Activated naive CD4-positive, alpha-beta T cell treated with anti-CD3 and anti-CD28 coated beads, Interleukin-2, amount 10 ng/mL, durations not matched to agents 7 days and 5 days (primary cell): ENCODE data around the gene NUP205.
A peak's percentile ranks its signal among the peaks of the same experiment; 100 is the strongest.

Experiments used
- CTCF ChIA-PET: fragments of 350-600 bp; sonication (Branson Sonifier 250); formaldehyde crosslinking; loops from one replicate; lab custom pipeline; 2021; ENCODE audit warnings: antibody characterized with exemption; lab: Charles Lee
- DNase-seq: peaks from one replicate; pipeline ENCODE4 v3.0.0-alpha.2; 2020
- H3K27ac Mint-ChIP-seq: one replicate; pipeline ENCODE4 v1.8.0; 2021; ENCODE audit warnings: mild to moderate bottlenecking, moderate library complexity, mixed read lengths
- H3K27me3 Mint-ChIP-seq: one replicate; pipeline ENCODE4 v1.8.0; 2021; ENCODE audit warnings: mild to moderate bottlenecking, mixed read lengths
- H3K36me3 Mint-ChIP-seq: one replicate; pipeline ENCODE4 v1.8.0; 2021; ENCODE audit warnings: mixed read lengths
- H3K4me1 Mint-ChIP-seq: one replicate; pipeline ENCODE4 v1.8.0; 2021; ENCODE audit warnings: mixed read lengths
- H3K4me3 Mint-ChIP-seq: one replicate; pipeline ENCODE4 v1.8.0; 2021; ENCODE audit warnings: mild to moderate bottlenecking, moderate library complexity, mixed read lengths
- H3K9me3 Mint-ChIP-seq: one replicate; pipeline ENCODE4 v1.8.0; 2021; ENCODE audit warnings: mixed read lengths

Gene NUP205

DNA sequence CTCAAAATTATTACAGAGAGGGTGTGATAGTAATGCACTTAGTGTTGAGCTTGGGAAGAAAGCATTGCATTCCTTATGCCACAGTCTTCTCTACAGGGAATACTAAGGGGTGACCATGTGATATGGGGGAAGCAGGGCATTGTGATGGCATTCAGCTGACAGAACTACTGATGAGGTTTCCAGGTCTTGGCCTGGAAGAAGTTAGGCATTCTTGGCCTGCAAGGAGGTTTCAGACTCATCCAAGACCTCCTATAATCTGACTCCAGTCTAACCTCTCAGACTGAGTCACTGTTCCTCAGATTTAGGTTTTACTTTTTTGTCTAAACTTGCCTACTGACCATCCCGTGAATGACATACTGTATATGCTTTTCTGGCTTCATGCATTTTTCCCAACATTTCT lies 112.5 kb downstream of the NUP205 start:
- Mint-ChIP-seq H3K36me3 (peaks cover 29% of the 10 kb centered on the region), H3K27ac (no peak overlapping the region), H3K9me3 (no peaks in the 10 kb centered on the region), H3K4me1 (peaks cover 10% of the 10 kb centered on the region), H3K27me3 (no peaks in the 10 kb centered on the region), H3K4me3 (no peak overlapping the region)
- CTCF ChIA-PET, result interaction anchor here (0.6 to 1.2 kb wide), 3 partner anchors 12 to 440 kb away, joined by 3 read pairs; no protein-coding TSS in a partner anchor
- DNase-seq, result no peak

DNA sequence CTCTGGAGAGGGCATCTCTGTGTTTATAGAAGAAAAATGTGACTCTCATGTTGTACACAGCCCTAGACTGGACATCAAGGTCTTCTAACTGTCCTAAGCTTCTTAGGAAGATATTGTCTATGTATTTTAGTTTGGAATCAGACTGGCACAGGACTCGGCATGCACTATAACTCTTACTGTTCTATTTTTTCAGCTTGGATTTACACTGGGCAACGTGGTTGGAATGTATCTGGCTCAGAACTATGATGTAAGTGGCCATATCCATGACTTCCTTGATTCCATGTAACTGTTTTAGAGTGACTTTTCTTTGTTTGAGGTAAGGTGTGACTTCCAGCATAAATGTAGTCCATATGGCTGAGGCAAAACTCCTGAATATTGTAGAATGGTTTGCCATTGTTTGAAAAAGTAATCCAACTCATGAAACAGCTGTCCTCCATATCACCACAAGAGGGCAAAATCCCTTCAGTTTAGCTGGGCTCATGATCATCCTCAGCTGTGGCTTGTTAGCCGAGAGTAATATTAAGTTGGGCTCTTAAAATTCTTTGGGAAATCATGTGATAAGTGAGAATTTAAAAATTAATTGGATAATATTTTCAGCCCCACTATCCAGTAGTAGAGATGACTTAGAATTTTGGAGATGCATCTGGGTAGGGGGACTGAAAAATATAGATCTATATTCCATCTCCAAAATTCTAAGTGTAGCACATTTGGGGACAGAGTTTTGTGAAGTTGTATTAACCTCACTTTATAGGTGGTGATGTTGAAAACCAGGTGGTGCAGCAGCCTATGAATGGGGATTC lies 115.0 kb downstream of the NUP205 start:
- Mint-ChIP-seq H3K4me3 (no peak overlapping the region), H3K9me3 (no peaks in the 10 kb centered on the region), H3K27me3 (no peaks in the 10 kb centered on the region), H3K4me1 (peaks cover 6% of the 10 kb centered on the region), H3K36me3 (peaks cover 28% of the 10 kb centered on the region), H3K27ac (peak overlapping the region; percentile 45)
- CTCF ChIA-PET, result interaction anchor here (0.6 to 5.3 kb wide), 12 partner anchors 10 to 1954 kb away, joined by 3 to 39 read pairs (median 4); partner anchors contain the start of gene STMP1
- DNase-seq, result no peak

DNA sequence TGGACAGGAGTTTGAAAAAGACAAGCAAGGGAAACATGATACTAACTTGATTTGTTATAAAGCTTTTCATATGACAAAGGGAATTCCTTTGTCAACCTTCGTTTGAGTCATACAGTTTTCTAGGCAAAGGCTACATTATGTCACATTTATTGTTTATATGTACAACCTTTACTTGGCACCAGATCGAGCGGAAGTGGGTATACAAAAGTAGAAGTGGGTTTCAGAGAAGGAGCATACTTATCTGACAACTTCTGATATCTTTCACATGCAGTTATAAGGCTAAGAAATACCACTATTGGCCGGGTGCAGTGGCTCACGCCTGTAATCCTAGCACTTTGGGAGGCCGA lies 115.6 kb downstream of the NUP205 start:
- H3K9me3 Mint-ChIP-seq, result no peaks in the 10 kb centered on the region
- H3K27me3 Mint-ChIP-seq, result no peaks in the 10 kb centered on the region
- CTCF ChIA-PET, result interaction anchor here (0.6 to 5.3 kb wide), 11 partner anchors 9 to 1953 kb away, joined by 3 to 39 read pairs (median 4); partner anchors contain the start of gene STMP1
- no peak for DNase-seq
- no peak overlapping the region for H3K4me3 Mint-ChIP-seq
- H3K27ac Mint-ChIP-seq, result no peak overlapping the region
- H3K36me3 Mint-ChIP-seq, result peaks cover 24% of the 10 kb centered on the region
- H3K4me1 Mint-ChIP-seq, result peaks cover 6% of the 10 kb centered on the region

DNA sequence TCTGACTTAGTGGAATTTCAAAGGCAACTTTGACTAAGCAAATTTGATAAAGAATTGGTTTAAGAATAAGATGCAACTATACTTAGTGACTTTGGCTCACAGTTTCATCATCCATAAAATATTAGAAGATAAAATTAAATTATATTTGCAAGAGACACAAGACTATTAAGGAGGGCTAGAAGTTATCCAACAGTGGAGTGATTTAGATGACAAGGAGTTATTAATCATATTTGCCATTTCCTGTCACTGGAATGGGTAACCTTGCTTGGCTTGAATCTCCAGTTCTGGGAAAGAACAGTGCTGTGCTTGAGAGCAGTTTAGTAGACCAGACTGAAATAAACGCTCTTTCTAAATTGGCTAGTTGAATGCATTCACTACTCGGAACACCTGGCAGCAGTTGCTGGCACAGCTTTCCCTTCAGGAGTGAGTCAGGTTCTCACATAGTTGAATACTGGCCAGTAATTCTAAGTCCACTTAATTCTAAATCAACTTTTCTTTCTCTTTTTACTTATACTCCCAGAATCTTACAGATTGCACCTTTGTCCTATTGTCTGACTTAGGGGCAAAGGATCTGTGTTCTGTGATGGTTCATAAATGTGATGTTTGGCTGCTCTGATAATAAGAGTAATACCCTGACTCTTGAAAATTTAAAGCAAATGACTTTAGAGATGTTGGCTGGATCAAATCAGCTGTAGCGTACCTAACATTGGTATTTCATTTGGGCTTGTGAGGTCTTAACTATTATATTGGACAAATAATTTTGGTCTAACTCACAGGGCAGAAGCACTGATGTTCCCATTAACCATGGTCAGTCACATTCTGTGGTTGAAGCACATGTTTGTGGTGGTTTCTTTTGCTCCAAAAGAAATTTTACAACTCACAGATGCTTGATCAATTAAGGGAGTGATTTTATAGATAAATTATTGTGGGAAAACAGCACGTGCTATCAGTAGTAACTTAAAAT lies 121.2 kb downstream of the NUP205 start:
- Mint-ChIP-seq H3K36me3 (peaks cover 12% of the 10 kb centered on the region), H3K4me1 (peaks cover 24% of the 10 kb centered on the region)
- CTCF ChIA-PET, result no interaction called here

DNA sequence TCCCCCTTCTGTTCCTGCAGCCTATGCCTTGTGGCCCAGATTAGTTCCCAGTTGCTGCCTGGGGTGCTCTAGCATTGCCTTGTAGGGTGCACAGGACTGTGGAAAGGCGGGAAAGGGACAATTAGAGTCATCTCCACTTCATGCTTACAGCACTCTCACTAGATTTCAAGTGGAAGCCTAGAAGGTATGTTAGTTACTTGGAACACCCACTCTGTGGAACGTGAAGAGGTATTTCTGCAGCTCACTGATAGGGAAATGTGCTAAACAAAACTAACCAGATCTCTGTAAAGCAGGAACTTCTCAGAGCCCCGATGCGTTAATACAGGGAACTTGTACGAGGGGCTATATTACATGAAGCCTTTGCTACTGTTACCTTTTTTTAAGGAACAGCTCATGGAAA lies 124.0 kb downstream of the NUP205 start:
- no peak overlapping the region for H3K4me3 Mint-ChIP-seq
- no peaks in the 10 kb centered on the region for H3K9me3 Mint-ChIP-seq
- H3K4me1 Mint-ChIP-seq, result peaks cover 24% of the 10 kb centered on the region
- H3K36me3 Mint-ChIP-seq, result peaks cover 4% of the 10 kb centered on the region
- no peak for DNase-seq
- no peak overlapping the region for H3K27ac Mint-ChIP-seq
- no peaks in the 10 kb centered on the region for H3K27me3 Mint-ChIP-seq
- CTCF ChIA-PET, result interaction anchor here (1.2 to 4.3 kb wide), 3 partner anchors 9 to 14 kb away, joined by 3 to 23 read pairs (median 3); no protein-coding TSS in a partner anchor

More for the DNA sequence above, 121.2 kb downstream of the NUP205 start:
- no peaks in the 10 kb centered on the region for H3K27me3 Mint-ChIP-seq
- H3K4me3 Mint-ChIP-seq, result no peak overlapping the region
- no peaks in the 10 kb centered on the region for H3K9me3 Mint-ChIP-seq
- no peak overlapping the region for H3K27ac Mint-ChIP-seq
- DNase-seq, result no peak

DNA sequence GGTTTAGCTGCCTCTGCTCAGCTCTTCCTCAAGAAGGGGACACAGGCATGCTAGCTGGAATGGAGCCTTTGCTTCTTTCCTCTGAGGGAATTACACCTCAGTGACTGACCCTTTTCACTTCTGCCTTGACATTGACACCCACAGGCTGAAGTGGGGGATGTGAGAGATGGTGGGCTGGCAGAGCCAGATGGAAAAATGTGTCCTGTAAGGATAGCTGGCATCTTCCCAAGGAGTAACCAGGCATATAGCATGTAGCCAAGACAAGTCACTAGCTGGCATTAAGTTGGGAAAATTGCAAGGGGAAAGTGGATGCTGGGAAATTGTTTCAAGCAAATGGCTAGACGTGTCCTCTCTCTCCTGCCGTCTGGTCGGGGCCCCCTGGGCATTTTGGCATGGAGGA lies 124.5 kb downstream of the NUP205 start:
- no peaks in the 10 kb centered on the region for H3K9me3 Mint-ChIP-seq
- CTCF ChIA-PET, result interaction anchor here (0.6 to 4.3 kb wide), 4 partner anchors 10 to 319 kb away, joined by 3 to 23 read pairs (median 3); no protein-coding TSS in a partner anchor
- peaks cover 24% of the 10 kb centered on the region for H3K4me1 Mint-ChIP-seq
- H3K36me3 Mint-ChIP-seq, result peaks cover under 1% of the 10 kb centered on the region
- no peak for DNase-seq
- H3K4me3 Mint-ChIP-seq, result no peak overlapping the region
- H3K27ac Mint-ChIP-seq, result no peak overlapping the region
- no peaks in the 10 kb centered on the region for H3K27me3 Mint-ChIP-seq

DNA sequence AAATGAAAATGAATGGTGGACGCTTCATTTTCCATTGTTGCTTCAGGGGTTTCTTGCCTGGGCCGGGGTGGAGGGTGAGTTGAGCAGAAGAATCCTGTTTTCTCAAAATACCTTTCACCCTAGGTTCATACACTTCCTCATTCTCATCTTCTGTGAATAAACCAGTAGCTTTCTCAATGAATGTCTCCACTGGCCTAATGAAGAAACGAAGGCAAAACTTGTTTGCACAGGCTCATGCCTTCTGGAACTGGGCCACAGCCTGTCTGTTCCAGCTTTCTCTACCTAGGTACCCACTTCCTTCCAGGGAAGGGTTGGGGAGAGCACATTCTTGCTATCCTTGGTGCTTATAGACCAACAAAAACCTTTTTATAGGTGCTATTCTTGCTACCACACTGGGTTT lies 125.9 kb downstream of the NUP205 start:
- CTCF ChIA-PET, result interaction anchor here (1.0 to 4.3 kb wide), 2 partner anchors 11 to 16 kb away, joined by 3 to 23 read pairs; no protein-coding TSS in a partner anchor
- Mint-ChIP-seq H3K4me1 (peaks cover 24% of the 10 kb centered on the region), H3K9me3 (no peaks in the 10 kb centered on the region), H3K27me3 (no peaks in the 10 kb centered on the region), H3K36me3 (no peaks in the 10 kb centered on the region), H3K4me3 (no peak overlapping the region), H3K27ac (no peak overlapping the region)
- no peak for DNase-seq

DNA sequence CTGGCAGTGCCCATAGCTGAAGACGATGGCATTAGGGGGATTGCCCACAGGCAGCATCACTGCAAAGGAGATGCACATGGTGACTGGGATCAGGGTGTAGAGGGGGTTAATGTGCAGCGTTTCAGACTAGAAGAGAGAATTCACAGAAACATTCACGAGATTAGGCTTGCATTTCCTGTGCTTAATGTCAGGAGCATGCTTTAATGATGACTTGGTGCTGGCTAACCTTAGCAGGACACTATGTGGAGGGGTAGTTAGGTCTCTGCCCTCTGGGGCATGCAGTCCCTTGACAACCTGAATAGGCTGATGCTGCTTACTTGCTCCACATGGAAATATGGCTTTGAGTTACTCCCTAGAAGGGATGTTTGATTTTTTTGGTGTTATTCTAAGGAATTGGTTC lies 126.4 kb downstream of the NUP205 start:
- CTCF ChIA-PET, result interaction anchor here (1.0 to 4.3 kb wide), 2 partner anchors 12 to 15 kb away, joined by 3 to 23 read pairs; no protein-coding TSS in a partner anchor
- Mint-ChIP-seq H3K4me1 (peaks cover 24% of the 10 kb centered on the region), H3K4me3 (no peak overlapping the region), H3K9me3 (no peaks in the 10 kb centered on the region), H3K27ac (no peak overlapping the region), H3K27me3 (no peaks in the 10 kb centered on the region), H3K36me3 (no peaks in the 10 kb centered on the region)
- DNase-seq, result no peak

DNA sequence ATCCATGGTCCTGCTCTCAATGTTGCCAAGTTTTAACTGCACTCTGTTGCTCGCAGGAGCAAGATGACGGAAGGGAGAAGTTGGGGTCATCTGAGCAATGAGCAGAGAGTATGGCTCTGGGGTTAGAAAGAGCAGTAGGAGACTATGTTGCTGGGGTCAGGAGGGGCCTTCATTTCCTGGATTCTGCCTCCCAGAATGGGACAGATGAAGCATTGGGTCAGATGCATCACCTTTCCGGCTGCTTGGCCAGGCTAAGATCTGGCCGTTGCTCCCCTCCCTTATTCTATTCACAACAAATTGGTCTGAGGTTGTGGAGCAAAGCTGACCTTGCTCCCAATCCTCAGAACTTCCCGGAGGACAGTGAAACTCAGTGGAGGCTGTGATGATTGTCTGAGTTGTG lies 127.0 kb downstream of the NUP205 start:
- Mint-ChIP-seq H3K9me3 (no peaks in the 10 kb centered on the region), H3K27ac (no peak overlapping the region), H3K4me1 (peaks cover 20% of the 10 kb centered on the region), H3K27me3 (no peaks in the 10 kb centered on the region), H3K4me3 (no peak overlapping the region), H3K36me3 (no peaks in the 10 kb centered on the region)
- DNase-seq, result no peak
- CTCF ChIA-PET, result no interaction called here

DNA sequence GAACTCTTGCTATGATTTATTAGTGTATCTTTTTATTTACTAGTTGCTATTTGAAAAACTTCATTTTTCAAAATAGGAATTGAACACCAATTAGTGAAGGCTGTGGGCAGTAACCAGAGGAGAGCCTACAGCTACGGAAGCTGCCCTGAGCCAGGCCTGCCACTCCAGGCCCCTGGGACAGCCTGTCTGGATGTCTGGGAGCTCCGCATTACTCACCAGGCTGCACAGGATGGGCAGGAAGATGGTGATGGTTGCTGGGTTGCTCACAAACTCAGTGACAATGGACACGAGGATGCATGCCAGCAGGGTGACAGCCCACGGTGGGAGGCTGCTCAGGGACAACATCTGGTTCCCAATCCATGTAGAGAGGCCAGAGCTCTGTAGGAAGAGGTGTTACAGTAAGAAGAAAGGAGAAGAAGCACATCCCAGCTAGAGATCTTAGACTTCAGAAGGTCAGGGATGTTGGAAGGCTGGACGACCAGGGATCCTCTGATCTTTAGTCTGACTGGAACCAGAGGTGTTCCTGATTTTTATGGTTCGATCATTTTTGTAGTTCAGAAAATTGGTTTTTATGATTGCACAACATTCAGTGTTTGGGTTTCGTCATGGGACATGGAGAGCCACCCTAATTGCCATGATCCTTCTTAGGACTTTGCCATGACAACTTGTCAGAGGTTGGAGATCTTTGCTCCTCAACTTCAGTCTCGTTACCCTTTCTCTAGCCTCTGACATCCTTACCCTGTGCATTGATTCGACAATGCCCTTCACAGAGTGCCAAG lies 127.8 kb downstream of the NUP205 start:
- Mint-ChIP-seq H3K4me3 (no peak overlapping the region), H3K27ac (no peak overlapping the region), H3K27me3 (no peaks in the 10 kb centered on the region), H3K9me3 (no peaks in the 10 kb centered on the region), H3K36me3 (no peaks in the 10 kb centered on the region), H3K4me1 (peaks cover 13% of the 10 kb centered on the region)
- DNase-seq, result no peak
- CTCF ChIA-PET, result no interaction called here

DNA sequence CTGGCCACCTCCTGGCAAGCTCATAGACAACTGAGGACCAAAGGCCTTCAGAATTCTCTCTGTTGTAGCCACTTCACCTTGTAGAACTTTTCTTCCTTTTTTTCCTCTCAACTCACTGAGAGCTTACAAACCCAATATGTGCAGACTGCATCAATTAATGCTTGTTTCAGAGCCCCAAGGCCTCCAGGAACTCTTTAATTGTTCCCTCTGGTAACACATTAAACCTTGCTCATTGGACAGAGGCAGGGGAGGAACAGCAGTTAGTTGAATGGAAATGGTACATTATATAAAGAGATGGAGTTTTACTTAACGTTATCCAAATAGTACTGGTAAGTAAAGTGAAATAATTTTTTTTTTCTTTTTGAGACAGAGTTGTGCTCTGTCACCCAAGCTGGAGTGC lies 129.7 kb downstream of the NUP205 start:
- CTCF ChIA-PET, result interaction anchor here (0.6 kb wide), 1 partner anchor 11 kb away, joined by 3 read pairs; no protein-coding TSS in a partner anchor
- Mint-ChIP-seq H3K36me3 (no peaks in the 10 kb centered on the region), H3K4me1 (no peaks in the 10 kb centered on the region)

DNA sequence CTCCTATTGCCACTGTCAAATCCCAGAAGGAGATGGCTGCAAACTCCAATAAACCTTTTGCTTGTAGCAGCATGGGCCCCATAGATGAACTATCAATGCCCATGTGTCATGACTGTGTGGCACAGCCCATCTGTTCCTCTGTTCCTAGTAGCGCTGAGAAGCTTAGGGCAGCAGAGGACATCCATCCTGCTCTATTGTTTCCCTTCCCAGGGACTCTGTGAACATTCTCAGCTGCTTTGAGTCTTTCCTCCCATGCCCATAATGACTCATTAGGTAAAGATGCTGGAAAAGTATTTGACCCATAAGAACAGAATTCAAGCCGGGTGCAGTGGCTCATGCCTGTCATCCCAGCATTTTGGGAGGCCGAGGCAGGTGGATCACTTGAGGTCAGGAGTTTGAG lies 132.8 kb downstream of the NUP205 start:
- DNase-seq, result no peak
- H3K27ac Mint-ChIP-seq, result no peak overlapping the region
- H3K27me3 Mint-ChIP-seq, result no peaks in the 10 kb centered on the region
- CTCF ChIA-PET, result no interaction called here
- H3K9me3 Mint-ChIP-seq, result no peaks in the 10 kb centered on the region
- H3K4me1 Mint-ChIP-seq, result no peaks in the 10 kb centered on the region
- H3K36me3 Mint-ChIP-seq, result no peaks in the 10 kb centered on the region
- no peak overlapping the region for H3K4me3 Mint-ChIP-seq

More for the DNA sequence above, 129.7 kb downstream of the NUP205 start:
- no peak for DNase-seq
- Mint-ChIP-seq H3K9me3 (no peaks in the 10 kb centered on the region), H3K27ac (no peak overlapping the region), H3K4me3 (no peak overlapping the region), H3K27me3 (no peaks in the 10 kb centered on the region)

DNA sequence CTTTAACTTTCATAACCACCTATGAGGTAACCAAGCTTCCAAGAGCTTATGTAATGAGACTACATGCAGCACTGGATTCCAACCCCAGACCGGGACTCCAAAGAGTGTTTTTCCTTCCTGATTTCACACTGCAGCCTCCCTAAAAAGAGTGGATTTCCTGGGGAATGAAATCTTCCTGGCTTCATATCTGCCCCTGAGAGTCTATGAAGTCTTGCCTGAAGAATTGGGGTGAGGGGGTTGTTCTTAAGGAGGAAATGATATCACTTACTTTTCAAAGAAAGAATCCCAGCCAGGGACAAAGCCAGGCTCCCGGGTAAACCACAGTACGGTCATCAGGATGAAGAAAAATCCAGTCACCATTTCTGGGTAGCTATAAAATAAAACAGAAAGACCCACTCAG lies 134.3 kb downstream of the NUP205 start:
- Mint-ChIP-seq H3K4me3 (no peak overlapping the region), H3K9me3 (no peaks in the 10 kb centered on the region)
- CTCF ChIA-PET, result no interaction called here

More for the DNA sequence above, 134.3 kb downstream of the NUP205 start:
- Mint-ChIP-seq H3K27ac (no peak overlapping the region), H3K27me3 (no peaks in the 10 kb centered on the region), H3K4me1 (no peaks in the 10 kb centered on the region), H3K36me3 (no peaks in the 10 kb centered on the region)
- no peak for DNase-seq
